ENCODE data around the gene ACOX1.

ACOX1 gene

GRCh38 chr17:76018801-76019200 is 39.8 kb upstream of the ACOX1 start:
- H3K4me3 ChIP-seq (ENCODE audit: low read length, poor library complexity, severe bottlenecking): no peak overlapping the region
- H4K20me1 ChIP-seq (ENCODE audit: insufficient read depth, low read length, poor library complexity, severe bottlenecking): no peaks in the 10 kb centered on the region
- peaks cover 15% of the 10 kb centered on the region for H3K4me1 ChIP-seq (ENCODE audit: insufficient read depth, low read length, poor library complexity, severe bottlenecking)
- no peak overlapping the region for H2AFZ ChIP-seq (ENCODE audit: low read length)
- H3K9me2 ChIP-seq (replicated peaks; ENCODE audit: low read depth, low read length): no peaks in the 10 kb centered on the region
- no peak for TF ChIP-seq EZH2phosphoT487 (IDR thresholded peaks at IDR 0.05; ENCODE audit: borderline replicate concordance)
- TF ChIP-seq CTCF (conservative IDR thresholded peaks at IDR 0.05; ENCODE audit: low read length): no peak
- H3K79me2 ChIP-seq (ENCODE audit: insufficient read depth, low read length): no peaks in the 10 kb centered on the region
- H3K27me3 ChIP-seq (ENCODE audit: insufficient read depth, low read length, poor library complexity, severe bottlenecking): no peaks in the 10 kb centered on the region
- H3K4me2 ChIP-seq (ENCODE audit: low read depth, low read length, poor library complexity, severe bottlenecking): no peak overlapping the region
- H3K36me3 ChIP-seq (ENCODE audit: insufficient read depth, low read length): no peaks in the 10 kb centered on the region
- no peaks in the 10 kb centered on the region for H3F3A ChIP-seq (ENCODE audit: low read depth)
- no peak overlapping the region for H3K9ac ChIP-seq (ENCODE audit: low read depth, low read length, poor library complexity, severe bottlenecking)
- H3K9me3 ChIP-seq (ENCODE audit: insufficient read depth, low read depth, low read length): no peaks in the 10 kb centered on the region

DNA sequence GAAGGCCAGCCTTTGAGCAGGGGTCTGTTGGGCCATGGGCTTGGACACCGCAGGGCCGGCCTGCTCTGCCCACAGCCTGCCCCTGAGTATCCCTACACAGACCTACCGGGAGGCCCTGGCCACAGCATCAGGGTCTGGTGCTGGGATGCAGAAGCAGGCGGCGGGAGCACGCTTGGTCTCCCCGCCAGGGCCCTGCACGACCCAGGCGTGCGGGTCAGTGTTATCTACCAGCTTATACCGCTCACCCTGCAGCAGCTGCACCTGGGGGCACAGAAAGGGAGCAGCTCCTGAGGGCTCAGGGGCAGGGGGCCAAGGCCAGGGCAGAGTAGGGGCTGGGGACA is 39.3 kb upstream of the ACOX1 start:
- Histone ChIP-seq H3K79me2 (ENCODE audit: insufficient read depth, low read length) (no peaks in the 10 kb centered on the region), H3K4me2 (ENCODE audit: low read depth, low read length, poor library complexity, severe bottlenecking) (no peak overlapping the region), H3F3A (ENCODE audit: low read depth) (no peaks in the 10 kb centered on the region), H2AFZ (ENCODE audit: low read length) (no peak overlapping the region), H3K9ac (ENCODE audit: low read depth, low read length, poor library complexity, severe bottlenecking) (no peak overlapping the region), H3K9me3 (ENCODE audit: insufficient read depth, low read depth, low read length) (no peaks in the 10 kb centered on the region), H3K27me3 (ENCODE audit: insufficient read depth, low read length, poor library complexity, severe bottlenecking) (no peaks in the 10 kb centered on the region), H3K36me3 (ENCODE audit: insufficient read depth, low read length) (no peaks in the 10 kb centered on the region), H3K4me1 (ENCODE audit: insufficient read depth, low read length, poor library complexity, severe bottlenecking) (peaks cover 16% of the 10 kb centered on the region), H3K9me2 (replicated peaks; ENCODE audit: low read depth, low read length) (no peaks in the 10 kb centered on the region), H4K20me1 (ENCODE audit: insufficient read depth, low read length, poor library complexity, severe bottlenecking) (no peaks in the 10 kb centered on the region), H3K4me3 (ENCODE audit: low read length, poor library complexity, severe bottlenecking) (no peak overlapping the region)
- TF ChIP-seq CTCF (conservative IDR thresholded peaks at IDR 0.05; ENCODE audit: low read length): no peak
- no peak for TF ChIP-seq EZH2phosphoT487 (IDR thresholded peaks at IDR 0.05; ENCODE audit: borderline replicate concordance)

DNA sequence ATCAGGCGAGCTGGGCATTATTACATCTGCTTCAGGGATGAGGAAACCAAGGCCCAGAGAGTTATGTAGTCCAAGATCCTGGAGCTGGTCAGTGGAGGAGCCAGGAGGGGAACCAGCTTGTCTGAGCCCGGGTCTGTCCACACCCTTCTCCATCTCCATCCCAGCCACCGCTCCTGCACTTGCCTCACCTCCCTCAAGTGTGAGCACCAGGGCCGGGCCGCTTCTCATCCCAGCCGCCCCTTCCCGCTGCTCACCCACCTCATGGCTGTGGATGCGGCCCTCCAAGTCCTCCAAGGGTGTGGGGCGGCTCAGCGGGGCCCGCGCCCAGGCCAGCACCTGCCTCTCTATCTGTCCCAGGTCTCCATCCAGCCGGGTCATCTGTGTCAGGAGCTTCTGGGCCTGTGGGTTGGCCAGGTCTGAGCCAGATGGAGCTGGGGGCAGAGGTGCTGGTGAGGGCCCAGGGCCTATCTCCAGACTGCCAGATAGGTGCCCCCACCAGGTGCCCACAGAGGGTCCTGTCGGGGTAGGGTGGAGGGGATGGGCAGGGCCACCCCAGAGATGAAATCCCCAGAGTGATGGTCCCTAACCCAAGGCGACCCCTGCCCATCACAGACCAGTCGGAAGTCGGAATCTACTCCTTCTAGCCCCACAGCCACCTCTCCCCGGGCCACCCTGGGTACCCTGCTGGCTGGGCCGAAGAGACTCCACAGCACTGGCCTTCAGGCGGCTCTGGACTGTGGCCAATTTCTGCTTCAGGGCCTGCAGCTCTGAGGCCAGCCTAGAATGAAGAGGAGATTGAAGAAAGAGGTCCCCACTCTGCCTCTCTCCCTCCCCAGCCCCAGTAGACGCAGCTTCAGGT is 38.7 kb upstream of the ACOX1 start:
- peaks cover 16% of the 10 kb centered on the region for H3K4me1 ChIP-seq (ENCODE audit: insufficient read depth, low read length, poor library complexity, severe bottlenecking)
- no peak for TF ChIP-seq CTCF (conservative IDR thresholded peaks at IDR 0.05; ENCODE audit: low read length)
- no peaks in the 10 kb centered on the region for H3K9me3 ChIP-seq (ENCODE audit: insufficient read depth, low read depth, low read length)
- H3K79me2 ChIP-seq (ENCODE audit: insufficient read depth, low read length): no peaks in the 10 kb centered on the region
- H3K27me3 ChIP-seq (ENCODE audit: insufficient read depth, low read length, poor library complexity, severe bottlenecking): no peaks in the 10 kb centered on the region
- H2AFZ ChIP-seq (ENCODE audit: low read length): no peak overlapping the region
- no peaks in the 10 kb centered on the region for H3K9me2 ChIP-seq (replicated peaks; ENCODE audit: low read depth, low read length)
- no peaks in the 10 kb centered on the region for H3K36me3 ChIP-seq (ENCODE audit: insufficient read depth, low read length)
- H3K9ac ChIP-seq (ENCODE audit: low read depth, low read length, poor library complexity, severe bottlenecking): no peak overlapping the region
- H3F3A ChIP-seq (ENCODE audit: low read depth): no peaks in the 10 kb centered on the region
- H3K4me3 ChIP-seq (ENCODE audit: low read length, poor library complexity, severe bottlenecking): no peak overlapping the region
- no peaks in the 10 kb centered on the region for H4K20me1 ChIP-seq (ENCODE audit: insufficient read depth, low read length, poor library complexity, severe bottlenecking)
- H3K4me2 ChIP-seq (ENCODE audit: low read depth, low read length, poor library complexity, severe bottlenecking): no peak overlapping the region
